NCI-H774 (cell line): Measurements from ENCODE around the gene SLC39A11.

ENCODE experiments used
- DNase-seq: peaks from one replicate; lab custom pipeline; 2025; lab: John Stamatoyannopoulos, UW

The SLC39A11 gene

GRCh38 chr17:72870367-72870985 is 222.0 kb downstream of the SLC39A11 start:
- no peak for DNase-seq

DNA sequence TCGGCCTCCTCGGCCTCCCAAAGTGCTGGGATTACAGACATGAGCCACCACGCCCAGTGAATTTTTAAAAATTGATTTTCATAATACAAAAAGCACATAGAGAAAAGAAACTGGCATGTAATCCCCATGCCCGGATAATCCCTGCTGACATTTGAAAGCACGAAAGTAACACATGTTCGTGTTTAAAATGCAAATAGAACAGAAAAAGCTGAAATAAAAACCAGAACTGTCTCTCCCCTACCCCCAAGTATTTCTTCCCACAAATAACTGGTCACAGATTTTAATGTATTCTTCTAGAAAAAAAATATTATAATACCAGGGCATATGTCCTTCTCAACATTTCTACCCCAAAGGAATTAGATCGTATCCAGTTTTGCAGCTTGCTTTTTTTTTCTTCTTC is 222.9 kb downstream of the SLC39A11 start:
- no peak for DNase-seq

DNA sequence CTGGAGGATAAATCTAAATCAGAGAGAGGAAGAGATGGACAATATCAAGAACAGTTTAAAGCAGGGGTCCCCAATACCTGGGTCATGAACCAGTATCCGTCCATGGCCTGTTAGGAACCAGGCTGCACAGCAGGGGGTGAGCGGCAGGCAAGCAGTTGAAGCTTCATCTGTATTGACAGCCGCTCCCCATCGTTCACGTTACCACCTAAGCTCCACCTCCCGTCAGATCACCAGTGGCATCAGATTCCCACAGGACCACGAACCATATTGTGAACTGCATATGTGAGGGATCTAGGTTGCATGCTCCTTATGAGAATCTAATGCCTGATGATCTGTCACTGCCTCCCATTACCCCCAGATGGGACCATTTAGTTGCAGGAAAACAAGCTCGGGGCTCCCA is 226.5 kb downstream of the SLC39A11 start:
- DNase-seq, result no peak

DNA sequence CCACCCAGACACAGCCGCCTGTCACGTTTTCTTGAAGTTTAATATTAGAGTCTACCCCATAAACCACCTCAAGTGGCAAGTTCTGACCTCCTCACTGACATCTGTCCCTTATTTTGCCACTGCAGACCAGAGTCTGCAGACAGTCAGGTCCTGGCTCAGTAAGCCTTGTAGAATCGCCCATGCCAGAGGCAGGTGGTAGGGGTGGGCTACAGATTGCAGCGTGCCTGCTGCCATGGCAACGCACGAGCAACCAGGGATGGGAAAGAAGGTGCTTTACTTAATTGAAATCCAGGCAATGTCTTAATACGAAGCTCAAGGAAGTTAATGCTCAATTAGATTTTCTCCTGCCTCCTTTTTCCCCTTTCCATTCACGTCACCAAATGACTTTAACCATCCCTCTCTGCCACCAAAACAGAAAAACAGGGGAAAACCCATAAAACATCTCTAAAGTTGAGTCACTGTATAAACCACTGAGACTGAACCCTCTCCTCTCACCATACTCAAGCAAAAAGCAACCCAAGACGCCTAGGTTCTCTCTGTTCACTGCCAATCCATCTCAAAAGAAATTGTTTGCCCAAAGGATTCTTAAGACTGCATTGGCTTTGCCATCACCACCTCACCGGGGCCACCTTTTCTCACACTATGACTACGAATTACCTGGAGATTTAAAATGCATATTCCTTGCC is 228.8 kb downstream of the SLC39A11 start:
- DNase-seq, result no peak

DNA sequence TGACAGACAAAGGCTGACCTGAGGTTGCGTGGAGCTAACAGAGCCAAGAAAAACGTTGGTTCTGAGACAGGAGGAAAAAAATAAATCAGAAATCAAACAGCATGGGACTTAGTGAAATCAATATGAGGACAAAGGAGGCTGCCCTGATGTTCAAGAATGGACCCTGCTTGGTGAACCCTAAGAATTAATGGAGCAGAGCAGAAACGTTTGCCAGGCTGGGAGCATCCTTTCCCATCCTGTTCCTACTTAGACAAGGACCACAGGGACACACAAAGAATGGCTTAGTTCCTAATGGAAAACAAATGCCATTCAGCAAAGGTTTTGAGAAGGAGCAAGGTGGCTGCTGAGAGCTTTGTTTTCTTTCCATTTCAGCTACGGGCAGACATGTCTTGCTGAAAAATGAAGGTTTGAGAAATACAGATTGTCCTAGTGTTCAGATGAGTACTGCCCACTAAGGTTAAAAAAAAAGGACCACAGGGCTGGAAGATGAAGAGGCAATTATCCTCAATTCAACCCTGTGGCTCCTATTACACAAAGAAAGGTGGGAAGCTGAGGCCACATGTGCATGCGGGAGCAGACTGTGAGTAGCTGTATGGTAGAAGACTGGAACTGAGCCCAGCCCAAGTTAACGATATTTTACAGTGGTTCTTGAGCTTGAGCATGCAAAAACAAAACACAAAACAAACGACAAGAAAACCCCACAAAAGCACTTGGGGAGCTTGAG is 230.1 kb downstream of the SLC39A11 start:
- DNase-seq, result peak; percentile 4

GRCh38 chr17:72861811-72862210 is 230.7 kb downstream of the SLC39A11 start:
- DNase-seq, result no peak

DNA sequence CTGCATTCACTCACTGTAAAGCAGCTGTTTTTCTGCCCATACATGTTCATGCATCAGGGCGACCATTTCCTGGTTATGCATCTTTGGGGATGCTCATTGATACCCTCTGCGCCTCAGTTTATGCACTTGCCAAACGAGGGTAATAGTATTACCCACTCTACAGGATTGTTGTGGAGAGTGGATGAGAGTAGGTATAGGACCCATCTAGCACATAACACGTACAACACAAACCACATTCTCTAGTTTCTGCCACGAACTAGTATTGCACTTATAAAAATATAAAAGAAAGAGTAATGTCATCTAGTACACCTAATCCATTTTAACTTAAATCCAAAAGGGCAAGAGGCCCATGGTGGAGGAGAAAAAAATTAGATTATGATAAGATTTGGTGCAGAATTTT is 231.7 kb downstream of the SLC39A11 start:
- no peak for DNase-seq

DNA sequence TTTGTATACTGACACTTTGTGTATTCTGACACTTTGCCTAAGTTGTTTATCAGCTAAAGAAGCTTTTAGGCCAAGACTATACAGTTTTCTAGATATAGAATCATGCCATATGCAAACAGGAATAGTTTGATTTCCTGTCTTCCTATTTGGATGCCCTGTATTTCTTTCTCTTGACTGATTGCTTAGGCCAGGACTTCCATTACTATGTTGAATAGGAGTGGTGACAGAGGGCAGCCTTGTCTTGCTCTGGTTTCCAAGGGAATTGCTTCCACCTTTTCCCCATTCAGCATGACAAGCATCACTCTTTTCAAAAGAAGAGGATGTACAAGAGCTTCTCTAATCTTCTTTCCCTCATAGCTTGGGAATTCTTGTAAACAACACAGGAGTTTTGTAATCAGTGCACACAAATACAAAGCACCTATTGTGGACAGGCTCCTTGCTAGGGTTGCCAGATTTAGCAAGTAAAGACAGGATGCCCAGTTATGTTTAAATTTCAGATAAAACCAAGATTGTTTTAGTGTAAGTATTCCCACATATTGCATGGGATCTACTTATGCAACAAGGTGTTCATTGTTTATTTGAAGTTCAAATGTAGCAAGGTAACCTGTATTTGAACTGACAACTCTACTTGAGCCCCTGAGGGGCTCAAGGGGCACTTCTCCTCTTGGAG is 233.5 kb downstream of the SLC39A11 start:
- DNase-seq, result no peak

- DNase-seq, result no peak
These were observed 238.8 kb downstream of the SLC39A11 start for GRCh38 chr17:72853440-72854415.

DNA sequence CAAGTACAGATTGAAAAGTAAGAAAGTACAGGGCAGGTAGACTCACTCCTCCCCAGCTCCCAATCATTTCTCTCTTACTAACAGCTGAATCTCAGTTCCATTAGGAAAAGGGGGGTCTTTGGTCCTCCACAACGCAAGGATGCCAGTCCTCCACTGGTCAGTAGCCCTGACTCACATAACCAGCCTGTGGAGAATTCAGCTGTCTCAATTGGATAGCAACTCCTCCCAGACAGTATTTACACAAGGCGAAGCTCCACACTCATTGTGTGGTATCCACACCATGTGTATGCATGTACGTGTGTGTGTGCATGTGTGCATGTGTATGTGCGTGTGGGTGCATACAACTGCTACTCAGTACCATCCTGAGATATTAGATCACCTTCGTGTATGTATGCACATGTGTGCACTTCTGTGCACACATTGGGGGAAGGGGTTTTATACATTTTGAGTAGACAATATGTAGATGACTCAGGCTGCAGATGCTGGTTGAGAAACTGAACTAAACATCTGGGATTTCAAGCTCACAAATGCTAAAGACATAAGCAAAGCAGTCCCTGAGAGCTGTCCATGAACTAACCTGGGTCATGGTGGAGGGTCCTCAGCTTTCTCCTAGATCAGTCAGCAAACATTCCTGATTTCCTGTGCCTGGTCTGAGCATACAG is 240.1 kb downstream of the SLC39A11 start:
- DNase-seq, result no peak

- no peak for DNase-seq
These were observed 241.9 kb downstream of the SLC39A11 start for GRCh38 chr17:72850410-72851118.

- no peak for DNase-seq
These were observed 246.1 kb downstream of the SLC39A11 start for GRCh38 chr17:72846399-72846798.

DNA sequence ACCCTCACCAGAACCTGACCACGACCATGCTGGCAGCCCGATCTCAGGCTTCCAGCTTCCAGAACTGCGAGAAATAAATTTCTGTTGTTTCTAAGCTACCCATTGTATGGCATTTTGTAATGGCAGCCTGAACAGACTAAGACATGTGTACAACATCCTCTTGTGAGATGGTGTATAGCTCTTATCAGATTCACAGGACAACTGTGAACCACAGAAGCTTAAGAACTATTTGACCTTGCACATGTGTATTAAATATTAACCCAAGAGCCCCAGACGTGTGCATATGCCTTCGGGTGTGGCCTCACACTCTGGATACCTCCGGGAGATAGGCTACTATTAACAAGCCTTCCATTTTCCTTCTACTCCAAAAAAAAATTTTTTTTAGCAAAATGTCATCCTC is 248.9 kb downstream of the SLC39A11 start:
- DNase-seq, result no peak

- no peak for DNase-seq
These were observed 252.5 kb downstream of the SLC39A11 start for GRCh38 chr17:72840019-72840418.

DNA sequence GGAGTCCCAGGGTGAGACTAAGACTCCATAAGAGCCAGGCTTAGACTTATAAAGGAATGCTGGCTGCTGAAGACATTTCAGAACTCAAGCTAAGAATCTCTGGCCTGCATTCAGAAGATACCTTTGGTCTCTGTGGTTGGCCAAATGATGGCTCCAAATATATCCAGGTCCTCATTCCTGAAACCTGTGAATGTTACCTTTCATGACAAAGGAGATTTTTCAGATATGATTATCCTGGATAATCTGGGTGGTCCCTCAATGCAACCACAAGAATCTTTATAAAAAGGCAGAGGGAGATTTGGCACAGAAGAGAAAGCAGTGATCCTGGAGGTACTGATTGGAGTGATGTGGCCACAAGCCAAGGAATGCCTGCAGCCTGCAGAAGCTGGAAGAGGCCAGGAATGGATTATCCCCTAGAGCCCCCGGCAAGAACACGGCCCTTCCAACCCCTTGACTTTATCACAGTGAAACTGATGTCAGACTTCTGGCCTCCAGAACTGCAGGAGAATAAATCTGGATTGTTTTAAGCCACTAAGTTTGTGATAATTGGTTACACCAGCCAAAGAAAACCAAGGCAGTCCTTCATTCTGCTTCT is 253.3 kb downstream of the SLC39A11 start:
- no peak for DNase-seq

DNA sequence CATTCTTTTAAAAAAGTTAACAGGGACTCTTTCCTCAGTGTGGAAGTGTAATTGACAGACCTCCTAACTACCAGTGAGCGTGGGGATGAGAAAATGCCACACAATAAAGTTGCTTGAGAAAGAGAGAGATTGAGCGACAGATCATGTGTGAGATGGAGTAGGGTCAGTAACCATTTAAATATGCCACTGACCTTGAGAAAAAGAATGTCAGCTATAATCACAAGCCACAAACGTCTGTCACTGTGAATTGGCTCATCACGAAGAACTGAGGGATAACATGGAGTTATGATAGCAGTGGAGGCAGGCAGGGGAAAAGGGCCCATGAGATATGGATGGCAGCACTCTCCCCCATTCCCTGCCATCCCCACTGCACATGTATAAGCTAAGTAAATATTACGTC is 253.9 kb downstream of the SLC39A11 start:
- no peak for DNase-seq

- no peak for DNase-seq
These were observed 254.4 kb downstream of the SLC39A11 start for GRCh38 chr17:72838068-72838467.

DNA sequence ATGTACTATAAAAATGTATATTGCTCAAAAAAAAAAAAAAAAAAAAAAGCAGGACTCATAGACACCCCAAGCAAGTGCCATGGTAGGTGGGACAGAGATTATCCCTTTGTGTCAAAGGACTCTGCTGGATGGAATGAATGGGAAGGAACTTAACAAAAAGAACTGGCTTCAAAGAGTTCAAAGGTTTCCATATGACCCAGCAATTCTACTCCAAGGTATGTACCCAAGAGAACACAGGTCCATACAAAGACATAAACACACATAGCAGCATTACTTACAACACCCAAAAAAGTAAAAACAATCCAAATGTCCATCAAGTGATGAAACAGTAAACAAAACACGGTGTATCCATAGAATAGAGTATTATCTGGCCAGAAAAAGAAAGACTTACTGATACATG is 255.2 kb downstream of the SLC39A11 start:
- no peak for DNase-seq

DNA sequence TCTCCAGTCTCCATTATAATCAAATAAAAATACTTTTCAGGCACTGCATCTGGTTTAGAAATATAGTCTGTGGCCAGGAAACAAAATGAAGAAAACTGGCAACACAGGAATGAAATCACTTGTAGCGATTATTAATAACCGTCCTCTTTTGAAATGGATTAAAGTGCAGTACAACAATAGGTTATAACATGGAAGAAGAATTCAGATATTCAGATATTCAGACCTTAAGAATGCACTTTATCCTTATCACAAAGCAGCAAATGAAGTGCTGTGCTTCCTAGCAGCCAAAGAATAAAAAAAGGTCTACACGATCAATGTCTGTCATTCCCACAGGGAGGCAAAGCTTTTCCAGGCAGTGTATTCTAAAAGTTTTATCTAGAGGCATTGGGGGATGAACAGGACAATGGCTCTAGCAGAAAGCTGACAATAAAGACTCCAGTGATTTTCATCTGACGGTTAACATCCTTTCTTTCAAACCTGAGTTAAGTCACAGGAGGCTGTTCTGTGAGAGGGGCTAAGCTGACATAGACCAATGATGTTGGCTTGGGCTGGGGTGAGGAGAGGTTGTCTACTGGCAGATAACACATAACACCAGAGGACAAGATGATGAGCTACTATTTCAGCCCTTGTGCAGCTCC is 259.2 kb downstream of the SLC39A11 start:
- no peak for DNase-seq
